CD1c-positive myeloid dendritic cell (primary cell): ENCODE data around the gene PPP2R5A.
"Not testable (repeated sequence)": the region's sequence is repeated elsewhere in the genome, so short reads cannot be mapped to it uniquely, and the experiment has no call there.

Experiments
- DNase-seq: peaks from one replicate; pipeline ENCODE4 v3.0.0-alpha.2; 2016; ENCODE audit errors: extremely low spot score

Gene PPP2R5A

GRCh38 chr1:212297338-212297737 is 12.1 kb downstream of the PPP2R5A start:
- DNase-seq, result no peak

- no peak for DNase-seq
Observed at GRCh38 chr1:212301580-212301979, 16.4 kb downstream of the PPP2R5A start.

- DNase-seq, result peak; percentile 33
Observed at GRCh38 chr1:212302745-212303383, 17.7 kb downstream of the PPP2R5A start.

- no peak for DNase-seq
Observed at GRCh38 chr1:212305342-212305741, 20.1 kb downstream of the PPP2R5A start.

GRCh38 chr1:212305984-212306452 is 20.8 kb downstream of the PPP2R5A start:
- not testable (repeated sequence) for DNase-seq

GRCh38 chr1:212309967-212310366 is 24.8 kb downstream of the PPP2R5A start:
- DNase-seq, result no peak

- no peak for DNase-seq
Observed at GRCh38 chr1:212310383-212310782, 25.2 kb downstream of the PPP2R5A start.

GRCh38 chr1:212311836-212312497 is 26.8 kb downstream of the PPP2R5A start:
- DNase-seq, result no peak

- no peak for DNase-seq
Observed at GRCh38 chr1:212313616-212314015, 28.4 kb downstream of the PPP2R5A start.

GRCh38 chr1:212315184-212315583 is 30.0 kb downstream of the PPP2R5A start:
- DNase-seq, result no peak

- DNase-seq, result peak; percentile 12
Observed at GRCh38 chr1:212315907-212316306, 30.7 kb downstream of the PPP2R5A start.

- no peak for DNase-seq
Observed at GRCh38 chr1:212317916-212318315, 32.7 kb downstream of the PPP2R5A start.

GRCh38 chr1:212321031-212321430 is 35.8 kb downstream of the PPP2R5A start:
- not testable (repeated sequence) for DNase-seq

GRCh38 chr1:212323066-212323465 is 37.9 kb downstream of the PPP2R5A start:
- no peak for DNase-seq

- no peak for DNase-seq
Observed at GRCh38 chr1:212326541-212326940, 41.3 kb downstream of the PPP2R5A start.

GRCh38 chr1:212328248-212328647 is 43.0 kb downstream of the PPP2R5A start:
- DNase-seq, result no peak

- DNase-seq, result no peak
Observed at GRCh38 chr1:212329105-212329504, 43.9 kb downstream of the PPP2R5A start.

GRCh38 chr1:212341090-212341489 is 55.9 kb downstream of the PPP2R5A start:
- DNase-seq, result no peak

- DNase-seq, result no peak
Observed at GRCh38 chr1:212344905-212345304, 59.7 kb downstream of the PPP2R5A start.

GRCh38 chr1:212346601-212347000 is 61.4 kb downstream of the PPP2R5A start:
- no peak for DNase-seq

- no peak for DNase-seq
Observed at GRCh38 chr1:212351588-212352362, 66.6 kb downstream of the PPP2R5A start.

GRCh38 chr1:212353181-212353580 is 68.0 kb downstream of the PPP2R5A start:
- no peak for DNase-seq

- DNase-seq, result no peak
Observed at GRCh38 chr1:212354464-212354863, 69.3 kb downstream of the PPP2R5A start.
